GM21447 (cell line): ENCODE data around the gene FFAR2.
A peak's percentile ranks its signal among the peaks of the same experiment; 100 is the strongest.
"Not testable (repeated sequence)": the region's sequence is repeated elsewhere in the genome, so short reads cannot be mapped to it uniquely, and the experiment has no call there.

ENCODE experiments used
- ATAC-seq: cut with Tn5 transposase; IDR thresholded peaks from one replicate; pipeline ENCODE4 v1.9.1; 2021; ENCODE audit not compliant: unreplicated experiment

The FFAR2 gene

GRCh38 chr19:35454663-35455062 lies 6.6 kb downstream of the FFAR2 start:
- ATAC-seq = no peak

DNA sequence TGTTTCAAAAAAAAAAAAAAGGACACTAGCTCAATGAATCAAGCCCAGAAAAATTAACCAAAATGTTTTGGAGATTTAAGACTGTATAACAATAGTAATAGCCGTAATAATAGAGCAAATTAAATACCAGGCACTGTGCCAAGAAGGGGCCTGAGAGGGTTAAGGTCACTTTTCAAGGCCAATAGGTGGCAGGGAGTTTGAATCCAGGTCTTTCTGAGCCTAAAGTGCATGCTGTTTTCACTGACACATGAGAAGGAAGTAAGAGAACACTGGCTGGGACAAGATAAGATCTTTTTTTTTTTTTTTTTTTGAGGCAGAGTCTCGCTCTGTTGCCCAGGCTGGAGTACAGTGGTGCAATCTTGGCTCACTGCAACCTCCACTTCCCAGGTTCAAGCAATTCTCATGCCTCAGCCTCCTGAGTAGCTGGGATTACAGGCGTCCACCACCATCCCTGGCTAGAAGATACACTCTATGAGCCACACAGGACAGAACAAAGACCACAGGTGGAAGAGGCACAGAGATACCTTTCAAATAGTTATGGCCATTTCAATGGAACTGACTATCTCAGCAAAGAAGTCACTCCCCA lies 7.7 kb downstream of the FFAR2 start:
- ATAC-seq = no peak

GRCh38 chr19:35457173-35457572 lies 9.1 kb downstream of the FFAR2 start:
- peak; percentile 29 for ATAC-seq

GRCh38 chr19:35458192-35458591 lies 10.1 kb downstream of the FFAR2 start:
- no peak for ATAC-seq

GRCh38 chr19:35458731-35459391 lies 10.8 kb downstream of the FFAR2 start:
- peak; percentile 50 for ATAC-seq

DNA sequence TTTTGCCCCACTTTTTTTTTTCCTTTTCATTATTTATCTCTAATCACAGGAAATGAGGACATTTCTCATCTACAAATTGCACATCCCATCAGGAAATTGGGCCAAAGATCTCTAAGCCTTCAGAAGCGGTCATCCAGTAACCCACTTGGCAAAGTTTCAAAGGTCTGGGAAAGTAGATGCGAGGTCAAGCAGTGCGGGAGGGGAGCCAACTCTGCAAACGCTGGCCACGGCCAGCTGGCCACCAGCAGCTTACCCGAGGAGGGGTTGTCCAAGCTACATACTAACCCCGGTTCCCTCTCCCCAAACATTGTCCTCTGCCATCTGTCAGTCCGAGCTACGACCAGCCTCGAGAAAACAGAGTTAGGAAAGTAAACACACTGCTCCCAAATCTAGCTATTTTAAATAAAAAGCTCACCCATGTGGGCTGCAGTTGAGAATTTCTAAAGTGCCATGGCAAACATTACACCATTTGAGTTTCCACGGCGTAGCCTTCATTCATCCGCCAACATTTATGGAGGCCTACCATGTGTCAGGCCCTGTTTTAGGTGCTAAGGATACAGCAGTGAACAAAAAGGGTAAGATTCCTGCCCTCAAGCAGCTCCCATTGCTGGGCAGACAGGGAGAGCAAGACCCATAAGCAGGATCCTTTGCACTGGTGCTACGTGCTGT lies 11.5 kb downstream of the FFAR2 start:
- ATAC-seq = no peak

DNA sequence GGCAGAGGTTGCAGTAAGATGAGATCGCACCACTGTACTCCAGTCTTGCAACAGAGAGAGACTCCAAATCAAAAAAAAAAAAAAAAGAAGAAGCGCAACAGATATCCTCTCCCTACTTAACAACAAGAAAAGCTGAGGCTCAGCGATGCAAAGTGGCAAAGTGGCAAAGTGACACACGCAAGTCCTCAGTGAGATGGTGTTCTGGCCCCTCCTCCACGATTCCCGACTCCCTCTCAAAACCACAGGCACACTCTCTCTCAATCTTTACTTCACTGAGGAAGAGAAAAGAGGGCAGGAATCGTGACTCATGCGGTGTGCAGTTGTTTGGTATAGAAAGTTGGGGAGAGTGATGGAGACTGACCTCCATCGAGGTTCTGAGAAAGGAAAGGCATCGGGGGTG lies 12.6 kb downstream of the FFAR2 start:
- no peak for ATAC-seq

DNA sequence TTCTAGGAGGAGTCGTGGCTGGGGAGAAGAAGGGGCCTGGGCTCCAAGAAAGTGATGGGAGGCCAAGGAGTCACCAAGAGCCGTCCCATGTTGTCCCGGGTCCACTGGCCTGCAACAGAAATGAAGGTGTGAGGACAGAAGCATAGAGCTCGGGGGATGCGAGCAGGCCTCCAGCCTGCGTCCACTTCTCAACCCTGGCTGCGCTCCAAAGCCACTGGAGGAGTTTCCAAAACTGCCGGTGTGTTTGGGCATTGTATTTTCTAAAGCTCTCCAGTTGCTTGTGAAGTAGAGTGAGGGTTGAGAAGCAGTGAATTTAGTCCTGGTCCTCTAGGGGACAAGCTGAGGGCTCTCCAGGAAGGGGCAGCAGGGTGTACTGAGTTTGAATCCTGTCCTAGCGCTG lies 13.0 kb downstream of the FFAR2 start:
- ATAC-seq = no peak

DNA sequence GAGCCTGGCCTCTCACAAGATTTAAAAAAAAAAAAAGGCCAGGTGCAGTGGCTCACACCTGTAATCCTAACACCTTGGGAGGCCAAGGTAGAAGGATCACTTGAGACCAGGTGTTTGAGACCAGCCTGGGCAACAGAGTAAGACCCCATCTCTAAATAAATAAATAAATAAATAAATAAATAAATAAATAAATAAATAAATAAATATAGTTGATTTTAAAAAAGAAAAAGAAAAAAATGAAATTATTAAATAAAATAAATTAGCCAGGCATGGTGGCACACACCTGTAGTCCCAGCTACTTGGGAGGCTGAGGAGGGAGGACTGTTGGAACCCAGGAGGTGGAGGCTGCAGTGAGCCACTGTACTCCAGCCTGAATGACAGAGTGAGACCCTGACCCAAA lies 13.7 kb downstream of the FFAR2 start:
- not testable (repeated sequence) for ATAC-seq

- ATAC-seq = peak; percentile 54
Measured at GRCh38 chr19:35462476-35462953, 14.5 kb downstream of the FFAR2 start.

DNA sequence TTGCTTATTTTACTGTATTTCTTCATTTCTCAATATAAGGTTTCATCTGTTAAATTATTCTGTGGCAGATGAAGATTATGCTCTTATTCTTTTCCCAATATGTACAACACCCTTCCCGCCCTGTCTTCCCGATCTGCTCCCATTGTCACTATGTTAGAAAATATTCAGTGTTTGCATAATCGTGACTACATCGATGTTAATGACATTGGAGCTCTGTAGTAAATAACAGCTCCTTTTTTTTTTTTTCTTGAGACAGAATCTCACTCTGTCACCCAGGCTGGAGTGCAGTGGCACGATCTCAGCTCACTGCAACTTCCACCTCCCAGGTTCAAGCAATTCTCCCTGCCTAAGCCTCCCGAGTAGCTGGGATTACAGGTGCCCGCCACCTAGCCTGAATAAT lies 14.9 kb downstream of the FFAR2 start:
- not testable (repeated sequence) for ATAC-seq

DNA sequence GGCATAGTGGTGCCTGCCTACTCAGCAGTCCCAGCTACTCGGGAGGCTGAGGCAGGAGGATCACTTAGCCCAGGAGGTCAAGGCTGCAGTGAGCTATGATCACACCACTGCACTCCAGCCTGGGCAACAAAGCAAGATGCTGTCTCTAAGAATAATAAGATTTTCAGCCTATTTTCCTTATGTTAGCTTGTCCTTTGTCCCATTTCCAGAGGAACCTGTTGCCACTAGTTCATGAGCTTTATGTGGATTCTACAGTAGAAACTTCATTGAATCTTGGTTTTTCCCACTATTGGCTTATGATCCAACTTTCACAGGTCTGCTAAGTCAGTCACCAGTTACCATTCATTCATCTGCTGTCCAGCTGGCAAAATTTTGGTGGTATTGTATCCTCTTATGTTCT lies 18.2 kb downstream of the FFAR2 start:
- ATAC-seq = no peak

- ATAC-seq = peak; percentile 91
Measured at GRCh38 chr19:35468637-35469036, 20.6 kb downstream of the FFAR2 start.

GRCh38 chr19:35470128-35470527 lies 22.1 kb downstream of the FFAR2 start:
- no peak for ATAC-seq

- not testable (repeated sequence) for ATAC-seq
Measured at GRCh38 chr19:35471075-35471474, 23.0 kb downstream of the FFAR2 start.

DNA sequence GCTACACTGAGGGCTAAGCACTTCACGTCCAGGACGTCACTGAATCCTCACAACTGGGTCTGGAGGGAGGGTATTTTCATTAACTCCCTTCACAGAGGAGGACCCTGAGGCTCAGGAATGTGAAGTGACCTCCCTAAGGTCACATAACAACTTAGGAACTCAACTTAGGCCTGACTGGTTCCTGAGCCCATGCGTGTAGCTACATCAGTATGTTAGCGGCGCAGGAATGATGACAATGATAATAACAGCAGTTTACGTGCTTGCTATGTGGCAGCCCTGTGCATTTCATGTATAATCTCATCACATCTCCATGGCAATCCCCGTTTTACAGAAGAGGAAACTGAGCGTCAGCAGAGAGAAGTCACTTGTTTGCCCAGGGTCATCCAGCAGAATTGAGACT lies 23.9 kb downstream of the FFAR2 start:
- ATAC-seq = no peak

DNA sequence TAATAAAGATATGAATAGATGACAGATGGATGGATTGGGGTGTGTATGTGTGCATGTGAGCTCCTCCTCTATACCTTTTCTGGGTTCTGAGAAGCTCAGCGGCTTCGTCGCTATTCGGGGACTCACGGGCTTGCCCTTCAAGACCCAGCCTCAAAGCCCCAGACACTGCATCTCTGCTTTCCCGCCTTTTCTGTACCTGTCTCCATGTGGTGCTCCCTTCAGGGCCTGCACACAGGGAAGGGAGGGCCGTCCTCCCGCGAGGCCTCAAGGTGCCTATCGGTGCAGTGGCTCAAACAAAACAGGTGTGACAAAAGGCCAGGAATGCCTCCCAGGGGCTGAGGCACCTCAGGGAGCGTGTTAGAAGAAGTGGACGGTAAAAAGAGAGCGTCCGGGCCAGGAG lies 26.0 kb downstream of the FFAR2 start:
- no peak for ATAC-seq

GRCh38 chr19:35474594-35474993 lies 26.5 kb downstream of the FFAR2 start:
- ATAC-seq = not testable (repeated sequence)

- no peak for ATAC-seq
Measured at GRCh38 chr19:35476149-35476548, 28.1 kb downstream of the FFAR2 start.

- no peak for ATAC-seq
Measured at GRCh38 chr19:35478794-35479677, 31.0 kb downstream of the FFAR2 start.

GRCh38 chr19:35483089-35483488 lies 35.0 kb downstream of the FFAR2 start:
- ATAC-seq = no peak
